AG04450 (cell line): ENCODE data around the gene CCDC187. TPM values are rescaled to one million over a fixed set of nuclear protein-coding genes. Genes with fewer than 3 reads are reported as not detected.

ENCODE experiments used
- CTCF ChIA-PET: fragments of 300-600, 350-600 bp; formaldehyde crosslinking; extraction: SDS; loops from one replicate; lab custom pipeline; 2022; ENCODE audit warnings: antibody characterized with exemption, inconsistent platforms; lab: Charles Lee
- POLR2A ChIA-PET: fragments of 350-600 bp; formaldehyde crosslinking; extraction: SDS; loops from one replicate; lab custom pipeline; 2021; ENCODE audit warnings: antibody characterized with exemption, inconsistent platforms; lab: Yijun Ruan, JAX
- DNase-seq: peaks from one replicate; pipeline ENCODE4 v3.0.0-alpha.2; 2011; ENCODE audit warnings: low read depth, low spot score
- H3K27ac ChIP-seq: one replicate; pipeline ENCODE4 v1.5.1; 2012; ENCODE audit warnings: low read depth, low read length, control low read depth
- H3K27me3 ChIP-seq: one replicate; pipeline ENCODE4 v1.6.0; 2012; ENCODE audit warnings: low read length; ENCODE audit not compliant: control insufficient read depth, insufficient read depth
- H3K4me3 ChIP-seq: 2 replicates; pipeline ENCODE4 v1.5.1; 2011; ENCODE audit warnings: mild to moderate bottlenecking, low read depth, low read length, control low read depth
- H3K9me3 ChIP-seq: 2 replicates; pipeline ENCODE4 v1.5.1; 2012; ENCODE audit warnings: low read length; ENCODE audit not compliant: control insufficient read depth, insufficient read depth
- CTCF ChIP-seq: IDR thresholded peaks from 2 replicates; pipeline ENCODE4 v1.5.1; 2011; ENCODE audit warnings: low read depth, low read length, control low read depth, inconsistent platforms
- polyA plus RNA-seq: library from polyadenylated mRNA; depleted of rRNA; stranded (reverse); fragments of >200 nt; gene quantifications from 2 replicates; pipeline ENCODE4 v1.2.3, GENCODE V29; 2011

The CCDC187 gene
- polyA plus RNA-seq, 1 experiment = not detected

- Histone ChIP-seq H3K27ac (no peak overlapping the region), H3K4me3 (no peak overlapping the region), H3K27me3 (no peaks in the 10 kb centered on the region), H3K9me3 (peaks cover 29% of the 10 kb centered on the region)
- ChIA-PET POLR2A (no interaction called here), CTCF (no interaction called here)
- no peak for TF ChIP-seq CTCF
- DNase-seq = no peak
Measured at GRCh38 chr9:136317695-136318094, 13.8 kb upstream of the CCDC187 start.

DNA sequence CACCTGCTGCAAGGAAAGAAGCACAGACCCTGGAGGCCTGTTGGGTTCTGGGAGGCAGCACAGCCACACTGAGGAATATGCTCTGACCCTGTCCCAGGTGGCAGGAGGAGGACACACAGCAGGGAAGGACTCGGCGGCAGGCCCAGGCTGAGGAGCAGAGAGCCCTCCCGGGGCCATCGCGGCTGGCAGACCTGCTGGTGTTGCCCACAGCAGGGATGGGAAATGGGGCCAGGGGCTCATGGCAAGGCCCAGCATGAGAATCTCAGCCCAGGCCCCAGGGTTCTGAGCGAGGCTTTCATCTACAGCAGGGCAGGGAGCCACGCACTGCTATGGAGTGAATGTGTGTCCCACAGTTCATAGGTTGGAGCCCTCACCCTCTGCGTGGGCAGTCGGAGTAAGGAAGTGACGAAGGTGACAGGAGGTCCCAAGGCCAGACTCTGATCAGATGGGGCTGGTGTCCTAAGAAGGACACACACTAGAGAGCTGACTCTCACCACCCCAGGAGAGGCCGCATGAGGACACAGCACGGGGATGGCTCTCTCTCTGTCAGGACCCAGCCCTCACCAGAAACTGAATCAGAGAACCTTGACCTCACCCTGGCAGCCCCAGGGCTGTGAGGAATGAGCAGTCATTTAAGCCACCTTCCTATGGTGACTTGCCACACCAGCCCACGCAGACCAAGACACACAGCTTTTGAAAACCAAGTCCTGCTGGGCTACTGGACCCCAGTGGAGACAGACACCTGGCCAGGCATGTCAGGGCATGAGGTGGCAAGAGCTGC is 13.2 kb upstream of the CCDC187 start:
- peaks cover 29% of the 10 kb centered on the region for H3K9me3 ChIP-seq
- H3K27me3 ChIP-seq = no peaks in the 10 kb centered on the region
- no peak for DNase-seq
- ChIA-PET CTCF (no interaction called here), POLR2A (no interaction called here)
- no peak for TF ChIP-seq CTCF
- H3K4me3 ChIP-seq = no peak overlapping the region
- no peak overlapping the region for H3K27ac ChIP-seq

DNA sequence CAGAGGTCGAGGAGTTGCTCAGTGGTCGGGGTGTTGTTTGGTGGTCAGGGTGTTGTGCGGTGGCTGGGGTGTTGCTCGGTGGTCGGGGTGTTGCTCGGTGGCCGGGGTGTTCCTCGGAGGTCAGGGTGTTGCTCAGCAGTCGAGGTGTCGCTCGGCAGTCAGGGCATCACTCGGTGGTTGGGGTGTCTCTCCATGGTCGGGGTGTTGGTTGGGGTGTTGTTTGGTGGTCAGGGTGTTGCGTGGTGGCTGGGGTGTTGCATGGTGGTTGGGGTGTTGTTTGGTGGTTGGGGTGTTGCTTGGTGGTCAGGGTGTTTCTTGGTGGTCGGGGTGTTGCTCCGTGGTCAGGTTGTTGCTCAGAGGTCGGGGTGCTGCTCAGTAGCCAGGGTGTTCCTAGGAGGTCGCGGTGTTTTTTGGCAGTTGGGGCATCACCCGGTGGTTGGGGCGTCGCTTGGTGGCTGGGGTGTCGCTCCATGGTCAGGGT is 12.4 kb upstream of the CCDC187 start:
- POLR2A ChIA-PET = no interaction called here

GRCh38 chr9:136314944-136315343 is 11.1 kb upstream of the CCDC187 start:
- ChIA-PET POLR2A (no interaction called here), CTCF (no interaction called here)
- H3K27ac ChIP-seq = no peak overlapping the region
- peaks cover 23% of the 10 kb centered on the region for H3K9me3 ChIP-seq
- DNase-seq = no peak
- no peak overlapping the region for H3K4me3 ChIP-seq
- TF ChIP-seq CTCF = no peak
- H3K27me3 ChIP-seq = no peaks in the 10 kb centered on the region

More for the DNA sequence above, 12.4 kb upstream of the CCDC187 start:
- DNase-seq = no peak
- Histone ChIP-seq H3K9me3 (peaks cover 25% of the 10 kb centered on the region), H3K27ac (no peak overlapping the region), H3K27me3 (no peaks in the 10 kb centered on the region), H3K4me3 (no peak overlapping the region)
- CTCF ChIA-PET = no interaction called here
- no peak for TF ChIP-seq CTCF

GRCh38 chr9:136314056-136314416 is 10.1 kb upstream of the CCDC187 start:
- ChIA-PET CTCF (interaction anchor here (3.0 to 3.5 kb wide), 2 partner anchors 49 to 88 kb away, joined by 25 to 36 read pairs; partner anchors contain the start of gene DNLZ), POLR2A (interaction anchor here (1.0 to 1.3 kb wide), 2 partner anchors 12 to 49 kb away, joined by 3 read pairs; no protein-coding TSS in a partner anchor)
- no peak overlapping the region for H3K27ac ChIP-seq
- H3K27me3 ChIP-seq = no peaks in the 10 kb centered on the region
- no peak overlapping the region for H3K4me3 ChIP-seq
- peaks cover 29% of the 10 kb centered on the region for H3K9me3 ChIP-seq
- no peak for TF ChIP-seq CTCF
- DNase-seq = no peak
